Smooth muscle cell of the brain vasculature (primary cell): ENCODE measurements around the gene GFI1.
"Not testable (repeated sequence)": the region's sequence is repeated elsewhere in the genome, so short reads cannot be mapped to it uniquely, and the experiment has no call there.

Experiments used
- DNase-seq: peaks from one replicate; pipeline ENCODE4 v3.0.0-alpha.2; 2012; ENCODE audit warnings: low read depth, low spot score

The GFI1 gene

DNA sequence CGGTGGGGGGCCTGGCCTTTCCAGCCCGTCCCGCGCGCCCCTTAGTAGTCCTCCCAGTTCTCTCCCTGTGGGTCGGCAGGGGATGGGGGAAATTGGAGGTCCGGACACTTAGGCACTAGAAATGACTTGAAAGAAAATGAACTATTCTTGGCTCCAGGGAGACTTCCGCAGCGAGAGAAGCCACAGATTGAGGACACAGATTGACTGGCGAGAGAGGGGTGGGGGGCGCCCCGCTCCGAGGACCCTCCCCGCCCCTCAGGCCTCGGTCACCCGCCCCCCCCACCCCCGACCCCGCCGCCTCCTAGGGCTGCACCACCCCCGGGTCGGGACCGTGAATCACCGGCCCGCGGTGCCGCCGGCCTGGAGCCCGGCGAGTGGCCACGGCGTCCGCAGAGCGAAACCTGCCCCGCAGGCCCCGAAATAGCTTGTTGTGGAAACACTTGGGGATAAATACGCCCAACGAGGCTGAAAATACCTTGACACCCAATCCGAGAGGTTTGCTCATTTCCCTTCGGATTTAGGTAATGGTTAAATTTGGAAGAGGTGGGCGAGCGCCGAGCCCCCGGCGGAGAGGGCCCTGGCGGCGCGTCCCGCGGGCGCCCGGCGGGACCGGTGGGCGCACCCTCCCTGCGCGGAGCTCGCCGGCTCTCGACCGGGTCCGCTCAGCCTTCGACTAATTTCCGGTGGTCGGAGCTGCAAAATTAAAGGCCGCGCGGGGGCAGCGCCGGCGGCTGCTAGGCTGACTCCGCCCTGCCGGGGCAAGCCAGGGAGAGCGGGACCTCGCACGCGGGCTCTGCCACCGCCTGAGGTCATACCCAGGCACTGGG is at the start of gene GFI1:
Gene GFI1, minus strand, starts transcription at position 675 of the 827 bp plus-strand sequence. CDS start 3,438 bp downstream, outside the sequence.
- DNase-seq = no peak

DNA sequence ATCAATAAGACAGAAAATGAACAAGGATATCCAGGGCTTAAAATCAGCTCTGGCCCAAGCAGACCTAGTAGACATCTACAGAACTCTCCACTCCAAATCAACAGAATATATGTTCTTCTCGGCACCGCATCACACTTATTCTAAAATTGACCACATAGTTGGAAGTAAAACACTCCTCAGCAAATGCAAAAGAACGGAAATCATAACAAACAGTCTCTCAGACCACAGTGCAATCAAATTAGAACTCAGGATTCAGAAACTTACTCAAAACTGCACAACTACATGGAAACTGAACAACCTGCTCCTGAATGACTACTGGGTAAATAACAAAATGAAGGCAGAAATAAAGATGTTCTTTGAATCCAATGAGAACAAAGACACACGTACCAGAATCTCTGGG is 45.6 kb upstream of the GFI1 start:
- not testable (repeated sequence) for DNase-seq

DNA sequence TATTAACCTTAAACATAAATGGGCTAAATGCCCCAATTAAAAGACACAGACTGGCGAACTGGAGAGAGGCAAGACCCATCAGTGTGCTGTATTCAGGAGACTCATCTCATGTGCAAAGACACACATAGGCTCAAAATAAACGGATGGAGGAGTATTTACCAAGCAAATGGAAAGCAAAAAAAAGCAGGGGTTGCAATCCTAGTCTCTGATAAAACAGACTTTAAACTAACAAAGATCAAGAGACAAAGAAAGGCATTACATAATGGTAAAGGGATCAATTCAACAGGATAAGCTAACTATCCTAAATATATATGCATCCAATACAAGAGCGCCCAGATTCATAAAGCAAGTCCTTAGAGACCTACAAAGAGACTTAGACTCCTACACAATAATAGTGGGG is 45.2 kb upstream of the GFI1 start:
- DNase-seq = not testable (repeated sequence)

- DNase-seq = no peak
Measured at GRCh38 chr1:92527670-92528069, 40.9 kb upstream of the GFI1 start.

- not testable (repeated sequence) for DNase-seq
Measured at GRCh38 chr1:92524944-92525590, 38.3 kb upstream of the GFI1 start.

- DNase-seq = no peak
Measured at GRCh38 chr1:92519043-92519442, 32.3 kb upstream of the GFI1 start.

DNA sequence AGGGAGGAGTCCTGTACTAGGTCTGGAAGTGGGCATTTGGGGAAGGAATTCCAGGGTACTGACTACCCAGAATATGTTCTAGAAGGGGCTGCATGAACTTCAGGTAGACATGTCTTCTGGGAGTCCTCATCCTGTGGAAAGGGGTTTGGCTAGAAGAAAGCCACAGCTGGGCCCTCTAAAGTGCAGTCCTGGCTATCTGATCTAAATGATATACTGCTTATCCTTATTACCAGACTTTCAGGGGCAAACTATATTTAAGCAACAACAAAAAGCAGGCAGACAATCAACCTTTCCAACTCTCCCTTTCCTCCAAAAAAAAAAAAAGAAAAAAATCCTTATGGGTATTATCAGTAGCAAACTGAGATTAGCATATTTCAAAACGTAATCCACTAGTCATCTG is 29.8 kb upstream of the GFI1 start:
- DNase-seq = no peak

- DNase-seq = no peak
Measured at GRCh38 chr1:92515796-92516201, 29.1 kb upstream of the GFI1 start.

DNA sequence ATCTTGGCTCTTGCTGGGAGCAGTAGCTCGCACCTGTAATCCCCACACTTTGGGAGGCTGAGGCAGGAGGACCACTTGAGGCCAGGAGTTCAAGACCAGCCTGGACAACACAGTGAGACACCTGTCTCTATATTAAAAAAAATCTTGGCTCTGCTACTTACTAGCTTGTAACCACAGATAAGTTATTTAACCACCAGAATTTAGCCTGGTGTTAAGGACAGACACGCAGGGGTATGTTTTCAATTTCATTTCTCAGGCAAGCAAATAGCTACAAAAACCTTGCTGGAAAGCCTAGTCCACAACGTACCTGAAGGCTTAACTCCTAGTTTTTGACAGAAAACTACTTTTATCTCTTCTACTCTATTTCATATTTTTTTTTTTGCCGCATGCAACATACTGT is 24.8 kb upstream of the GFI1 start:
- DNase-seq = no peak

- DNase-seq = no peak
Measured at GRCh38 chr1:92509619-92510018, 22.9 kb upstream of the GFI1 start.

DNA sequence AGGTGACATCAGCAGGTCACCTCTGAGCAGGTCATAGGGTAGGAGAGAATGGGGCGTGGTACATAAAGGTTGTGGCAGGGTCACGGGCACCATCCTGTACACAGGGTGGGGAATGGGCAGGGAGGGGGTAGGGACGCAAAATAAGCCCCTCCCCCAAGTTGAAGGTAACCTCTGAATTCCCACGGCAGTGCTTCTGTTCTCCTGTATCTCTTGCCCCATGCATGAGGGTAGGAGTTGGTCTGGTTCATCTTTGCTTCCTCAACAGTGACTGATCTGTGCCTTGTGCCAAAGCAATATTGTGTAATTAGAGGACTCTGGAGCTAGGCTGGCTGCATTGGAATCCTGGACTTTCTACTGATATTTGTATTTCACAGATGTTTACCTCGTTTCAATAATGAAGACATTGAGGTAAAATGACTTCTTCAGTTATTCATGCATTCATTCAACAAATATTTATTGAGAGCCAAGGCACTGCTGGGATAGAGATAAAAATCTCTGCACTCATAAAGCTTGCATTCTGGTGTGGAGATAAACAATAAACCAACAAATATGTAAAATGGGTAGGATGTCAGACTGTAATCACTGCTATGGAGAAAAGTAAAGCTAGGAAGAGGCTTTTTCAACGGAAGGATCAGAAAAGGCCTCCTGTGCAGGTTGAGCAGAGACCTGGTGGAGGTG is 18.4 kb upstream of the GFI1 start:
- DNase-seq = no peak

DNA sequence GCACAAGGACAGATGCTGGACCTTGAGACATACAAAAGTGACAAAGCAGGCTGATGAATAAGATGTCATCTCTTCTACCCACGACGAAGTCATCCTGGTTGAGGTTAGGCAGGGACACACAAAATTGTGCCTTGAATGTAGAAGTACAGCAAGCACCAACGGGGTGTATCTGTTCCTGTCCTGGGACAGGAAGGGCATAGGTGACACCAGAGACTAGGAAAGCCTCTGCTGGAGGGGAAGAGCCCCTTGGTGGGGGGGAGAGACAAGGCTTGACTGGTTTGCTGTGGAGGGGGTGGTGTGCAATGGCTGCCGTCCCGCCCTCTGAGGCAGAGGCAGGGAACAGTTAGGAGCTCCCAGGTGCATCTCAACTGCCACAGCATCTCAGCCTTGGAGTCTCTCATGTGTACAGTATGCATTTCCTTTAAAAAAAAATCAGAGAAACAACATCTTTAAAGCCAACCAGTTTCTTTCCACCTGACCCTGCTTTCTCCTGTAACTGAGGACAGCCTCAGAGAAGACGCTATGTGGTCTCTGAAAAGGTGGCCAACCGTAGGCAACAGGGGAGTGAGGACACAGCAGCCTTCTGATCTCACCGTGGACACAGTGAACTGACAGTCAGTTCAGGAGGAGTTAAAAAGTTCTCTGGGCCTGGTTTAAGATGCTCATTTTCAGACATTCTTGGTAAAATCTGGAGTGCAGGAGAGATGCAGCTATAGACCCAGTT is 17.7 kb upstream of the GFI1 start:
- no peak for DNase-seq

- peak; percentile 29 for DNase-seq
Measured at GRCh38 chr1:92503926-92504285, 17.2 kb upstream of the GFI1 start.

DNA sequence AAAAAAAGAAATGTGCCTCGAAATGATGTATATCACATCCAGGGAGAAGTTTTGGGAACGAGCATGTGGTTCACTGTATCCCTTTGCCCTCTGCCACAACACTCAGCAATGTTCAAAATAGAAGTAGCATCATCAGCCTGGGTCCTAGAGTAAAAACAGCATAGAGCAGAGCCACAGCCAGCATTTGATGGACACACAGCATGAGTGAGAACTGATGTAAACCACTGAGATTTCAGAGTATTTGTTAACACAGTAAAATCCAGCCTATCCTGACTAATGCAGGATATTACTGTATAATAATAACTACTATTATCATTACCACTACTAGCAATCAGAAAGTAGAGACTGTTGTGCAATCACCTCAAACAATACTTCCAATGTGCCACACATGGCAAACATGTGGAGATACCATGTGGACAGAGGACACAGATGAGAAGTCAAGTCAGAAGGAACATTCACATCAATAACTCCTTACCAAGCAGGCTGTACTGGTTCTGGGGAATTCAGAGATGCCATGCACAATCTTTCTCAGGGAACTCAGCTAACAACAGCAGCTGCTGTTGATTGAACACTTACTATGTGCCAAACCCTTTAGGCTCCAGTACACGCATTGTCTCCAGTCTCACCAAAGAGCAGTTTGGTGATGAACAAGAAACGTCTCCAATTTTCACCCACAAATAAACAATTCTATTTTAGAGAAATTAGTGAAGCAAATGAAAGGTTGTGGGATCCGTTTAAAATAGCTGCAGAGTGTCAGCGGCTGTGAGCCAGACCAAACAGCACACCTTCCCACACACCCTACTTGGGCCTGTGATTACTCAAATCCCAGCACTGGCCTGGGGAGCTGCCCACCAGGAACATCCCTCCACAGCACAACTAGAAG is 16.6 kb upstream of the GFI1 start:
- no peak for DNase-seq

GRCh38 chr1:92502247-92502646 is 15.5 kb upstream of the GFI1 start:
- DNase-seq = no peak

DNA sequence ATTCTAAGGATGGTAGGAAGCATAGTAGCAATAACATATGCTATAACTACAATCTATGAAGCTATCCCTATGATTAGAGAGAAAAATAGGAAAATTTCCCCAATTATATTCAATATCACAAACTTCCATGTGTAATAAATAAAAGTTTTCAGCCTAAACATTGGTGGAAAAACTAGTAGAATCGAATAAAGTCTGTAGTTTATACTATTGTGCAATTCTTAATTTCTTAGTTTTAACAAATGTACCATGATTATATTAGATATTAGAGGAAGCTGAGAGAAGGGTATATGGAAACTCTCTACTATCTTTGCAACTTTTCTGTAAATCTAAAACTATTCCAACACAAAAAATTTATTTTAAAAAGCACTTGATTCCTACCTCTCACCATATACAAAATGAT is 13.8 kb upstream of the GFI1 start:
- DNase-seq = no peak

GRCh38 chr1:92495392-92496063 is 8.8 kb upstream of the GFI1 start:
- DNase-seq = no peak

DNA sequence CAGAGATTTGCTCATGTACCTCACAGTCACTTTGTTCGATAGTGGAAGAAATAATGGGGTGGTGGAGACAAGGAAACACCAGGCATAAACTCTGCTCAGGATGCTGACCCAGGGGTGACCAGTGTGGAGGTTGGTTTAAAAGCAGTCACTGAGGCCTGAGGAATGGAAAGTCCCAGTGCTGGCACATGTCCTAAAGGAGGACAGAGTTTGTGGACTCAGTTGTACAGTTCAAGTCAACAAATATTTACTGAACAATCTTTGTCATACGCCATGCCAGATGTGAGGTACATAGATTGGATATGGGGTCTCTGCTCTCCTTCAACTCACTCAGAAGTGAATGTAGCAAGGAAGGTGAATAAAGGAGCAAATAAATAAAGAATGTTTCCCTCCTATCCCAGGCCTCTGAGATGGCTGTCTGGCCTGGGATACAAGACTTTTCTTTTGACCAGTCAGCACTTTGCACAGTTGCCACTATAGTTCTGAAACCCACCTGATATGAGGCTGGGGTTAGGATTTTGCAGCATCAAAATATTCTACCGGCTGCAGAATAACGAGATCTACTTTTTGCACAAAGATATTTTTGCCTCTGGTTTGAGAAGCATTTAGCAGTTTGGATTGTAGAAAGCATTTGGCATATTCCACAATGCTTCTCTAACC is 7.9 kb upstream of the GFI1 start:
- no peak for DNase-seq

DNA sequence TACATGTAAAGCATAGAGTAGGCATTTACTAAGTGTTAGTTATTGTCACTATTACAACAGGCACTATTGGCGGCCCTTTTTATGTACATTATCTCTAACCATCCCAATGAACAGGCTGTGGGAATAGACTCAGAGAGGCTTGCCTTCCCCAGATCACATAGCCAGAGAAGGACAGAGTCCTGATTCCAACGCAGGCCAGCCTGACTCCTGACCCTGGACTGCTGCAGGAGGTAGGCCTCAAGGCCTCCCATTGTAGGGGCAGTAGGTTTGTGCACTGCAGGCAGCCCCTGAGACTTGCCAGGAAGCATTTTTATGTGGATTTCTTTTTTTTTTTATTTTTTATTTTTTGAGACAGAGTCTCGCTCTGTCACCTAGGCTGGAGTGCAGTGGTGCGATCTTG is 6.4 kb upstream of the GFI1 start:
- no peak for DNase-seq

DNA sequence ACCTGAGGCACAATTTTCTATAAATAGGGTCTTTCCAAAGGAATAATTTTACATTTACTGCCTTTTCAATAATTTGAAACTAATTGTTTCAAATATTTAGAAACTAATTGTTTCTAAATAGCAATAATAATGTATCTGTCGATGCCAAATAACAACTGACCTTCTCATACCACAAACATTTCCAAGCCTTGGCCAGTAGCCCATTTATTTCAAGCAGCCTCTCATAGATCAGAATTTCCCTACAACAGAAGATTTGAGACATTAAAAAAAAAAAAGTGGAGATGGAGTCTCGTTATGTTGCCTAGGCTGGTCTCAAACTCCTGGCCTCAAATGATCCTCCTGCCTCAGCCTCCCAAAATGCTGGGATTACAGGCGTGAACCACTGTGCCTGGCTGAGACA is 2.1 kb upstream of the GFI1 start:
- DNase-seq = no peak
